ENCODE data around the gene DNM2.

The DNM2 gene

GRCh38 chr19:10683582-10683981 is 34.3 kb upstream of the DNM2 start:
- peak overlapping the region; percentile 23; the same call in 1 of the 2 replicates for H3K27ac ChIP-seq
- CTCF ChIA-PET: interaction anchor here (0.7 kb wide), 1 partner anchor 34 kb away, joined by 3 read pairs; the partner anchor contains the start of gene DNM2
- POLR2A ChIA-PET (ENCODE audit: low non-redundant PET): no interaction called here
- TF ChIP-seq, protein P1, sequence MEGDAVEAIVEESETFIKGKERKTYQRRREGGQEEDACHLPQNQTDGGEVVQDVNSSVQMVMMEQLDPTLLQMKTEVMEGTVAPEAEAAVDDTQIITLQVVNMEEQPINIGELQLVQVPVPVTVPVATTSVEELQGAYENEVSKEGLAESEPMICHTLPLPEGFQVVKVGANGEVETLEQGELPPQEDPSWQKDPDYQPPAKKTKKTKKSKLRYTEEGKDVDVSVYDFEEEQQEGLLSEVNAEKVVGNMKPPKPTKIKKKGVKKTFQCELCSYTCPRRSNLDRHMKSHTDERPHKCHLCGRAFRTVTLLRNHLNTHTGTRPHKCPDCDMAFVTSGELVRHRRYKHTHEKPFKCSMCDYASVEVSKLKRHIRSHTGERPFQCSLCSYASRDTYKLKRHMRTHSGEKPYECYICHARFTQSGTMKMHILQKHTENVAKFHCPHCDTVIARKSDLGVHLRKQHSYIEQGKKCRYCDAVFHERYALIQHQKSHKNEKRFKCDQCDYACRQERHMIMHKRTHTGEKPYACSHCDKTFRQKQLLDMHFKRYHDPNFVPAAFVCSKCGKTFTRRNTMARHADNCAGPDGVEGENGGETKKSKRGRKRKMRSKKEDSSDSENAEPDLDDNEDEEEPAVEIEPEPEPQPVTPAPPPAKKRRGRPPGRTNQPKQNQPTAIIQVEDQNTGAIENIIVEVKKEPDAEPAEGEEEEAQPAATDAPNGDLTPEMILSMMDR (conservative IDR thresholded peaks at IDR 0.05; ENCODE audit: low read depth): no peak
- DNase-seq (ENCODE audit: low spot score): no peak

GRCh38 chr19:10685210-10685609 is 32.7 kb upstream of the DNM2 start:
- ChIA-PET POLR2A (ENCODE audit: low non-redundant PET) (no interaction called here), CTCF (no interaction called here)
- TF ChIP-seq, protein P1 (conservative IDR thresholded peaks at IDR 0.05; ENCODE audit: low read depth): no peak
- no peak overlapping the region for H3K27ac ChIP-seq
- DNase-seq (ENCODE audit: low spot score): no peak

- CTCF ChIA-PET: interaction anchor here (0.5 to 0.9 kb wide), 2 partner anchors 17 to 178 kb away, joined by 3 read pairs; no protein-coding TSS in a partner anchor
- POLR2A ChIA-PET (ENCODE audit: low non-redundant PET): no interaction called here
- DNase-seq (ENCODE audit: low spot score): no peak
- H3K27ac ChIP-seq: peak overlapping the region; percentile 30
- TF ChIP-seq, protein P1 (conservative IDR thresholded peaks at IDR 0.05; ENCODE audit: low read depth): no peak
Measured at GRCh38 chr19:10686193-10686592, 31.7 kb upstream of the DNM2 start.

- CTCF ChIA-PET: interaction anchor here (0.9 kb wide), 1 partner anchor 178 kb away, joined by 3 read pairs; no protein-coding TSS in a partner anchor
- peak overlapping the region; percentile 30 for H3K27ac ChIP-seq
Measured at GRCh38 chr19:10686661-10687517, 31.0 kb upstream of the DNM2 start.

GRCh38 chr19:10687518-10688288 is 30.2 kb upstream of the DNM2 start:
- DNase-seq (ENCODE audit: low spot score): no peak
- TF ChIP-seq, protein P1 (conservative IDR thresholded peaks at IDR 0.05; ENCODE audit: low read depth): no peak
- ChIA-PET CTCF (interaction anchor here (0.6 kb wide), 1 partner anchor 97 kb away, joined by 3 read pairs; no protein-coding TSS in a partner anchor), POLR2A (ENCODE audit: low non-redundant PET) (no interaction called here)
- H3K27ac ChIP-seq: peak overlapping the region; percentile 4; the same call in 1 of the 2 replicates

More at GRCh38 chr19:10686661-10687517, 31.0 kb upstream of the DNM2 start:
- no peak for DNase-seq (ENCODE audit: low spot score)
- TF ChIP-seq, protein P1 (conservative IDR thresholded peaks at IDR 0.05; ENCODE audit: low read depth): no peak
- POLR2A ChIA-PET (ENCODE audit: low non-redundant PET): no interaction called here

Data from RWPE1 (cell line).